K562 (cell line): ENCODE results near the gene C19orf85. TPM values are rescaled to one million over a fixed set of nuclear protein-coding genes. Genes with fewer than 3 reads are reported as not detected.

Experiments
- MIER1 ChIP-seq: fragments of 450-650 bp; IDR thresholded peaks from 2 replicates; pipeline ENCODE4 v1.6.1; 2016; ENCODE audit warnings: antibody characterized with exemption, mild to moderate bottlenecking, low read depth
- NCOA1 ChIP-seq: fragments of 450-650 bp; IDR thresholded peaks from 2 replicates; pipeline ENCODE4 v1.6.1; 2016; ENCODE audit warnings: low read depth
- NFATC3 ChIP-seq: fragments of 450-650 bp; IDR thresholded peaks from 2 replicates; pipeline ENCODE4 v1.6.1; 2017; ENCODE audit warnings: mild to moderate bottlenecking
- NRF1 ChIP-seq, 2 experiments: fragments of 450-650 bp; IDR thresholded peaks in 1 of 2; conservative IDR thresholded peaks in 1 of 2; 2 replicates each; pipeline ENCODE4 v1.6.1; 2014; ENCODE audit warnings: mild to moderate bottlenecking in 2 of 2
- PCBP1 ChIP-seq: fragments of 200-400 bp; formaldehyde crosslinking; IDR thresholded peaks from 2 replicates; pipeline ENCODE4 v1.6.1; 2018; ENCODE audit warnings: mild to moderate bottlenecking, low read depth, low read length; ENCODE audit not compliant: poor library complexity, severe bottlenecking
- POLR2A ChIP-seq: fragments of 450-650 bp; conservative IDR thresholded peaks from 2 replicates; pipeline ENCODE4 v1.6.1; 2016
- SAP30 ChIP-seq: fragments of 200-600 bp; sonication (generic); IDR thresholded peaks from 2 replicates; pipeline ENCODE4 v1.6.1; 2012; ENCODE audit warnings: borderline replicate concordance, low read depth, mild to moderate bottlenecking, moderate library complexity, low read length, control low read depth, inconsistent platforms; ENCODE audit not compliant: insufficient read depth, poor library complexity, severe bottlenecking
- TGIF2 ChIP-seq: sonication (generic); formaldehyde crosslinking; IDR thresholded peaks from 2 replicates; pipeline ENCODE4 v1.8.1; 2022; ENCODE audit warnings: mild to moderate bottlenecking, missing genetic modification reagents, moderate library complexity
- ZNF263 ChIP-seq: sonication (generic); formaldehyde crosslinking; IDR thresholded peaks from 2 replicates; pipeline ENCODE4 v1.8.0; 2022; ENCODE audit warnings: mild to moderate bottlenecking, missing genetic modification reagents, borderline replicate concordance
- ZNF431 ChIP-seq: sonication (generic); formaldehyde crosslinking; IDR thresholded peaks from 2 replicates; pipeline ENCODE4 v1.8.0; 2022; ENCODE audit warnings: mild to moderate bottlenecking, missing genetic modification reagents
- ZNF644 ChIP-seq: fragments of 200-800 bp; sonication (Bioruptor generic); IDR thresholded peaks from 2 replicates; pipeline ENCODE4 v1.6.1; 2016; ENCODE audit warnings: low read depth, missing genetic modification characterization, missing compliant biosample characterization
- polyA plus RNA-seq, 8 experiments: library from polyadenylated mRNA; depleted of rRNA in 4 of 8; stranded (reverse) in 5 of 8; unstranded in 3 of 8; fragments of >200 nt; fragmentation: Nextera tagmentation in 2 of 8; fragmentation: Illumina TruSeq in 1 of 8; extraction: Ambion mirVana in 2 of 8; extraction: Trizol in 1 of 8; gene quantifications; 2 replicates each; pipeline versions ENCODE4 v1.2.1 to v1.2.3, GENCODE V29; 2011 to 2014; ENCODE audit warnings: inconsistent platforms in 1 of 8, missing spikeins in 1 of 8
- total RNA-seq, 7 experiments: library from RNA; depleted of rRNA in 6 of 7; stranded (reverse); fragments of >200 nt in 6 of 7; fragmentation: Illumina TruSeq in 2 of 7; extraction: Trizol in 2 of 7; gene quantifications; 2 replicates each; pipeline versions ENCODE4 v1.2.1 to v1.2.3, GENCODE V29; 2011 to 2021; ENCODE audit warnings: low replicate concordance in 1 of 7
- TF ChIP-seq, protein P1 (sequence below), 2 experiments: fragments of 450-650 bp; formaldehyde crosslinking in 1 of 2; IDR thresholded peaks; 2 replicates each; pipeline versions ENCODE4 v1.4.0 to v1.6.1; 2014 to 2020; ENCODE audit warnings: mild to moderate bottlenecking in 2 of 2, borderline replicate concordance in 1 of 2, low read depth in 1 of 2
- TF ChIP-seq, protein P2 (sequence below): sonication (generic); formaldehyde crosslinking; IDR thresholded peaks from 2 replicates; pipeline ENCODE4 v1.8.0; 2023; ENCODE audit warnings: mild to moderate bottlenecking, missing genetic modification reagents
- TF ChIP-seq, protein P3 (sequence below), 3 experiments: fragments of 200-800 bp in 1 of 3; sonication (Bioruptor generic) in 1 of 3; sonication (generic) in 1 of 3; formaldehyde crosslinking in 1 of 3; IDR thresholded peaks; 2 replicates each; pipeline versions ENCODE4 v1.6.1 to v1.8.0; 2016 to 2022; ENCODE audit warnings: mild to moderate bottlenecking in 2 of 3, missing compliant biosample characterization in 2 of 3, missing genetic modification characterization in 2 of 3, missing genetic modification reagents in 1 of 3

Gene C19orf85
- total and polyA plus RNA-seq, 9 of the 15 experiments (the other 6 are each of a cell fraction or from before 2014, with no cell fraction given) = not detected

GRCh38 chr19:55437410-55437809 lies 27.1 kb downstream of the C19orf85 start (continued):
- TF ChIP-seq, protein P1, sequence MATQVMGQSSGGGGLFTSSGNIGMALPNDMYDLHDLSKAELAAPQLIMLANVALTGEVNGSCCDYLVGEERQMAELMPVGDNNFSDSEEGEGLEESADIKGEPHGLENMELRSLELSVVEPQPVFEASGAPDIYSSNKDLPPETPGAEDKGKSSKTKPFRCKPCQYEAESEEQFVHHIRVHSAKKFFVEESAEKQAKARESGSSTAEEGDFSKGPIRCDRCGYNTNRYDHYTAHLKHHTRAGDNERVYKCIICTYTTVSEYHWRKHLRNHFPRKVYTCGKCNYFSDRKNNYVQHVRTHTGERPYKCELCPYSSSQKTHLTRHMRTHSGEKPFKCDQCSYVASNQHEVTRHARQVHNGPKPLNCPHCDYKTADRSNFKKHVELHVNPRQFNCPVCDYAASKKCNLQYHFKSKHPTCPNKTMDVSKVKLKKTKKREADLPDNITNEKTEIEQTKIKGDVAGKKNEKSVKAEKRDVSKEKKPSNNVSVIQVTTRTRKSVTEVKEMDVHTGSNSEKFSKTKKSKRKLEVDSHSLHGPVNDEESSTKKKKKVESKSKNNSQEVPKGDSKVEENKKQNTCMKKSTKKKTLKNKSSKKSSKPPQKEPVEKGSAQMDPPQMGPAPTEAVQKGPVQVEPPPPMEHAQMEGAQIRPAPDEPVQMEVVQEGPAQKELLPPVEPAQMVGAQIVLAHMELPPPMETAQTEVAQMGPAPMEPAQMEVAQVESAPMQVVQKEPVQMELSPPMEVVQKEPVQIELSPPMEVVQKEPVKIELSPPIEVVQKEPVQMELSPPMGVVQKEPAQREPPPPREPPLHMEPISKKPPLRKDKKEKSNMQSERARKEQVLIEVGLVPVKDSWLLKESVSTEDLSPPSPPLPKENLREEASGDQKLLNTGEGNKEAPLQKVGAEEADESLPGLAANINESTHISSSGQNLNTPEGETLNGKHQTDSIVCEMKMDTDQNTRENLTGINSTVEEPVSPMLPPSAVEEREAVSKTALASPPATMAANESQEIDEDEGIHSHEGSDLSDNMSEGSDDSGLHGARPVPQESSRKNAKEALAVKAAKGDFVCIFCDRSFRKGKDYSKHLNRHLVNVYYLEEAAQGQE (IDR thresholded peaks at IDR 0.05; ENCODE audit: borderline replicate concordance) = peak; percentile 100
- TF ChIP-seq, protein P1 (CRISPR knock-in tag; IDR thresholded peaks at IDR 0.05; ENCODE audit: low read depth) = peak; percentile 99
- TF ChIP-seq TGIF2 (CRISPR knock-in tag) = peak; percentile 86; the same call in 1 of the 2 replicates
- TF ChIP-seq NRF1 (conservative IDR thresholded peaks at IDR 0.05 in 1 of 2, IDR thresholded peaks at IDR 0.05 in 1 of 2) = 0 out of 4 replicates have a peak, but pooled peaks of 1 of the 2 experiments have one; percentile 20
- TF ChIP-seq NFATC3 = no peak
- no peak for TF ChIP-seq PCBP1
- peak; percentile 30 for TF ChIP-seq SAP30
- TF ChIP-seq POLR2A = no peak
- TF ChIP-seq ZNF644 (tag) = 0 out of 2 replicates have a peak, but pooled peaks have one; percentile 44
- TF ChIP-seq MIER1 = peak; percentile 98
- 0 out of 2 replicates have a peak, but pooled peaks have one; percentile 63 for TF ChIP-seq ZNF431 (CRISPR knock-in tag)
- TF ChIP-seq, protein P2, sequence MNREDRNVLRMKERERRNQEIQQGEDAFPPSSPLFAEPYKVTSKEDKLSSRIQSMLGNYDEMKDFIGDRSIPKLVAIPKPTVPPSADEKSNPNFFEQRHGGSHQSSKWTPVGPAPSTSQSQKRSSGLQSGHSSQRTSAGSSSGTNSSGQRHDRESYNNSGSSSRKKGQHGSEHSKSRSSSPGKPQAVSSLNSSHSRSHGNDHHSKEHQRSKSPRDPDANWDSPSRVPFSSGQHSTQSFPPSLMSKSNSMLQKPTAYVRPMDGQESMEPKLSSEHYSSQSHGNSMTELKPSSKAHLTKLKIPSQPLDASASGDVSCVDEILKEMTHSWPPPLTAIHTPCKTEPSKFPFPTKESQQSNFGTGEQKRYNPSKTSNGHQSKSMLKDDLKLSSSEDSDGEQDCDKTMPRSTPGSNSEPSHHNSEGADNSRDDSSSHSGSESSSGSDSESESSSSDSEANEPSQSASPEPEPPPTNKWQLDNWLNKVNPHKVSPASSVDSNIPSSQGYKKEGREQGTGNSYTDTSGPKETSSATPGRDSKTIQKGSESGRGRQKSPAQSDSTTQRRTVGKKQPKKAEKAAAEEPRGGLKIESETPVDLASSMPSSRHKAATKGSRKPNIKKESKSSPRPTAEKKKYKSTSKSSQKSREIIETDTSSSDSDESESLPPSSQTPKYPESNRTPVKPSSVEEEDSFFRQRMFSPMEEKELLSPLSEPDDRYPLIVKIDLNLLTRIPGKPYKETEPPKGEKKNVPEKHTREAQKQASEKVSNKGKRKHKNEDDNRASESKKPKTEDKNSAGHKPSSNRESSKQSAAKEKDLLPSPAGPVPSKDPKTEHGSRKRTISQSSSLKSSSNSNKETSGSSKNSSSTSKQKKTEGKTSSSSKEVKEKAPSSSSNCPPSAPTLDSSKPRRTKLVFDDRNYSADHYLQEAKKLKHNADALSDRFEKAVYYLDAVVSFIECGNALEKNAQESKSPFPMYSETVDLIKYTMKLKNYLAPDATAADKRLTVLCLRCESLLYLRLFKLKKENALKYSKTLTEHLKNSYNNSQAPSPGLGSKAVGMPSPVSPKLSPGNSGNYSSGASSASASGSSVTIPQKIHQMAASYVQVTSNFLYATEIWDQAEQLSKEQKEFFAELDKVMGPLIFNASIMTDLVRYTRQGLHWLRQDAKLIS = peak; percentile 81; the same call in 1 of the 2 replicates
- TF ChIP-seq, protein P3, sequence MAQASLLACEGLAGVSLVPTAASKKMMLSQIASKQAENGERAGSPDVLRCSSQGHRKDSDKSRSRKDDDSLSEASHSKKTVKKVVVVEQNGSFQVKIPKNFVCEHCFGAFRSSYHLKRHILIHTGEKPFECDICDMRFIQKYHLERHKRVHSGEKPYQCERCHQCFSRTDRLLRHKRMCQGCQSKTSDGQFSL (CRISPR knock-in tag; IDR thresholded peaks at IDR 0.05) = 0 out of 2 replicates have a peak, but pooled peaks have one; percentile 16
- TF ChIP-seq, protein P3 (tag; IDR thresholded peaks at IDR 0.05) = no peak
- peak; percentile 71; the same call in 1 of the 2 replicates for TF ChIP-seq ZNF263 (CRISPR knock-in tag)
- peak; percentile 38; the same call in 1 of the 2 replicates for TF ChIP-seq NCOA1
